GM19238 (cell line): ENCODE results near the gene PPARG.
"Not testable (repeated sequence)": the region's sequence is repeated elsewhere in the genome, so short reads cannot be mapped to it uniquely, and the experiment has no call there.

ENCODE experiments used
- DNase-seq: peaks from one replicate; pipeline ENCODE4 v3.0.0; 2011; ENCODE audit warnings: low spot score; ENCODE audit not compliant: insufficient read length

The PPARG gene

DNA sequence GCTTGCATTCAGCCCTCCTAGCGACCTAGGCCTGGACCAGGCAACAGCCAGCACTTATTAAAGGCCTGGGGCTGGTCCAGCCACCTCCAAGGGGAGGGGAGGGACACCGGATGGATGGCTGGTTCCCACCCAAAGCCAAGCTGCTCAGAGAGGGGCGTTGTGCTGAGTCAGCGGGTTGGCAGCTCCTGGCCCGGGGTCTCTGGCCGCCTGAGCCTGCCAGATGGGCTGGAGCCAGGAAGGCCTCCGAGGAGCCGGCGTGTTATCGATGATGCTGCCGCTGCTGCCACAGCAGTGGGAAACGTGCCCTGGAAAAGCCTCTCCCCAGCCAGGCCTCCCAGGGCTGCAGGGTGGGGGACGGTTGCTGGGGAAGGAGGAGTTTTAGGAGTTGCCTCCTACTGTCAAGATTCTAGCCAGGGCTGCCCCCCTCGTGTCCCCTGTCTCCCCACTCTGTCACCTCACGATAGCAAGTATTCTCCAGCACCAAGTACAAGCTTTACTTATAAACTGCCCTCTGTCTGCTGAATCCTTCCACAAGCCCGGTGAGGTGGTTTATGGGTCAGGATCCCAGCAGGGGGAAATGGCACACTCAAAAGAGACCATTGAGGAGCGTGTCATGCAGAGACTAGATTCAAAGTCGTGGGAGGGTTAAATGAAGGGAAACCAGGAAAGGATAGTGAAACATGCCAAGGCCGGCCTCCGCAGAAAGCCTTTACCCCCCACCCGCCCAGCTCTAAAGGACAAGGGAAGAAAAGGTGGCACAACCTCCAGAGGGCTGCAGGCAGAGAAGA lies 152.3 kb downstream of the PPARG start:
- DNase-seq, result no peak

DNA sequence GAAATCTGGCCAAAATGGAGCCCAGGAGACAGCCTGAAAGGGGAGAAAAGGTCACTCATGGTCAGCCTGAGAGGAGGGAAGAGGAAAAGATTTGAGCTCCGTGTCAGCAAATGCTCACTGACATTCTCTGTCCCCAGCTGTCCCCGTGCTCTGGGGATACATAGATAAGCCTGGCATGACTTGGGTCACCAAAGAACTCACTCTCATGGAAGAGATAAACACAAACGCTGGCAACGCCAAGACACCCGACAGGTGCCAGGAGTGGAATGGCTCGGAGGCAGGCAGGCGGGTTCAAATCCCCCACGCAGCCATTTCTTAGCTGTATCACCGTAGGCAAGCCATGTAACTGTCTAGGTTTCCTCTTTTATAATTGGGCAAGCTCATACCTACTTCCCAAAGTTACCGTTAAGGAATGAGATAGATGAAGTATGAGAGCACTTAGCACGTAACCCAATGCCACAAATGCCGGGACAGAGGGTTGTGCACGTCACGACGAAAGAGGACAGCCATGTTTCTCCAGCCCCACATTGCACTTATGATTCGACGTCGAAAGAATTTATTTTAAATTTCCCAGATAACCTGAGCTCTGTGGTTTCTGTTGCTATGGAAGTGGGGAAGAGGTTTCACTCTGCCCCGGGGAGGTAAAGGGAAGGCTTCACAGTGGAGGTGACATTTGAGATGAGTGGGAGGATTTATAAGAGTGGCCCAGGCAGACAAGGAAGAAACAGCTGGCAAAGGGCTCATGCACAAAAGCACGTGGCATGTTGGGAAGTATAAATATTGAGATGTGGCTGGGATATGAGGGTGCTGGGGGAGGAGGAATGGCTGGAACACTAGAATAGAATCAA lies 154.0 kb downstream of the PPARG start:
- no peak for DNase-seq

DNA sequence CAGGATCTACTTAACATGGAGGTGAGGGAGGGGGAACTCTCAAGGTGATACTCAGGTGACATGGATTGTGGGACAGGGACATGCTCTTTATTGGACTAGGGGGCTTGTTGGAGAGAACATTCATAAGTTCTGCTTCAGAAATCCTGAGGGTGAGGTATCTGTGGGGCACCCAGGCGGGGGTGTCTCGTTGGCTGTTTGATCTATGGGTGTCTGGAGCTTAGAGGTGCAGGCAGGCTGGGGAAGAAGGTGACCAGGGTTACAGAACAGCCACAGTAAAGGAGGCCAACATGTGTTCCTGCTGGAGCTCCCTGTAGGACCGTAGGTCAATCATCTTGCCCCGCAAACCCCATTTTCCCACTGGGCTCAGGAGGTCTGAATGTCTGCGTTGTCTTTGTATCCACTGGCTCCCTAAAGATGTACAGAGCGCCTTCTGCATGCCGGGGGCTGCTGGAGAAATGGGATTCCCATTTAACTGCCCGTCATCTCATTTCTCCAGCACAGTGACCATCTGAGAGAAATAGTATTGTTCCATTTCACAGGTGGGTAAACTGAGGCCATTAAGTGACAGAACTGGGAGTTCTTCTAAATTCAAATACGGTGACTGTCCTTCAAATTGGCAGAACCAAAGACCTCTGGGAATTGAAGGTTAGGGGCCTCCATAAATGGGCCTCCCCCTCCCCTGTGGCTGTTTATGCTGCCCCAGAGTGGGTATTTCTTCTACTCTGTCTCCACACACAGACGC lies 155.1 kb downstream of the PPARG start:
- DNase-seq, result no peak

DNA sequence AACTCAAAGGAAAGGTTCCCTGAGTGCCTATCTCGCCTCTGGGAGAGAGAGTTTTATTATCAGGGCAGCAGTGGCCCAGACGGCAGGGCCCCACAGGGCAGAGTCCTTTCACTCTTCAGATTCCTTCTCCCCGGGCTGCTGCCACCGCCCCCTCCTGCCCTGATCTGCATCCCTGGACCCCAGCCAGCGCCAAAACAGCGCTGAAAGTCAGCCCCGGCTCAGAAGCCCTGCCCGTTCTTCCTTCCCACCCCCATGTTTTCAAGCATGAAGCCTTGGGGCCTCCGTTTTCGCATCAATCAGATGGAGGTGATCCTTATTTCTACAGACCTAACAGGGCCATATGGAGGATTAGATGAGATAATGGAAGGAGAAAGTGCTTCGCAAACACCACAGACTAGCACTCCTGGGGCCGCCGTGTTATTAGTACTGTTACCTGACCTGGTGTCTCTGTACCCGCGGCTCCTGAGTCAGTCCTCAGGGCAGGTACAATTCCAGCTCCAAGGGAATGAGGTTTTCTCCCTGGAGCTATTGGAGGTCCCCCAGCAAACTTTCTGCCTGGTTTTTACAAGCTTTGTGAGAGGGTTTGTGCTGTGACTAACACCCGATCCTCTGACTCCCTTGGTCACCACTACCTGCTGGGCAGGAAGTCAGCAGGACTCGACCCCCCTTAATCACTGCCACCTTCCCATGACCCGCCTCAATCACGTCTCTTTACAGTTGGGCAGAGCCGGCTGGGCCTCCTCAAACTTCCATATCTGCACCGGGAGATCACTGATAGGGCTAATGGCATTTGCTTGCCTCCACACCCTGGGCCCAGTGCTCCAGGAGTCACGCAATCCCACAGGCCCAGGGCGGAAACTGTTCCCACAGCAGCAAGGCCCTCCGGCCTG lies 156.0 kb downstream of the PPARG start:
- no peak for DNase-seq

DNA sequence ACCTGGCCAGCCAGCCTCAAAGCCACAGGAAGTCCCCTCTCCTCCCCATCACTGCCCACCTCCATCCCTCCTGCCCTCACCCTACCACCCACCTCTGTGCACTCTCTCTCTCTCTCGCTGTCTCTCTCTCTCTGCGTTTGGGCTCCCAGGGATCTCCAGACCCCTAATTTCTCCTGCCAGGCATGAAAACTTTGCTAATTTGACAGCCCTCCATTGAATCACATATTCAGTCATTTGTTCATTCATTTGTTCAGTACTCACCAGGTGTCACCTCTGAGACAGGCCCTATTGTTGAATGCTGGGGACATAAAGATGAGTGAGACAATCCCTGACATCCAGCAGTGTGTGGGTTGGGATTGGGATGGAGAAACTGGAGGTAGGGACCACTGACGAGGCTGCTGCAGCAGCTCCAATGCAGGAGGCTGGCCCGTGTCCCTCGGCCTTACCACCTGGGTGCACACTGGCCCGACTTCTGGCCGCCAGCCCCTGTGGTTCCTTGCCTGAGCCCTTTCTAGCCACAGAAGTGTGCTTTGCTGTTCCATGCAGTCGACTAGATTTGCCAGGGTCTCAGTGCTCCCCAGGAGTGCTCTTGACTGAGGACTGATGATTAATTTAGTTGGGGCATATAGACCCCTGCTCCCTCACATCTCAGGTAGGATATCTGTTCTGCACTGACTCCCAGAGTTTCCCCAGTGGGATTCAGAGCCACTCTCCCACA lies 156.8 kb downstream of the PPARG start:
- DNase-seq, result no peak

DNA sequence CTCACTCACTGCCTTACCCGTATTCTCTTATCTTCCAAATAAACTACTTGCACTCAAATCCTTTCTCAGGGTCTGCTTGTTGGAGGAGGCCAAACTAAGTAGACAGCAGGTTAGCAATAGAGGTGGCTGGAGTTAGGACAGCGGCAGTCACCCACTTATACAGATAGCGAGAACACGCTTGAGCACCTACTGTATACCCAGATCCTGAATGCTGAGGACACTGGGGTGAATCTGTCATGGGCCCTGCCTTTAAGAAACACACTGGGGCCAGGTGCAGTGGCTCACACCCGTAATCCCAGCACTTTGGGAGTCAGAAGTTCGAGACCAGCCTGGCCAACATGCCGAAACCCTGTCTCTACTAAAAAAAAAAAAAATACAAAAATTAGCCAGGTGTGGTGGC lies 157.4 kb downstream of the PPARG start:
- no peak for DNase-seq

DNA sequence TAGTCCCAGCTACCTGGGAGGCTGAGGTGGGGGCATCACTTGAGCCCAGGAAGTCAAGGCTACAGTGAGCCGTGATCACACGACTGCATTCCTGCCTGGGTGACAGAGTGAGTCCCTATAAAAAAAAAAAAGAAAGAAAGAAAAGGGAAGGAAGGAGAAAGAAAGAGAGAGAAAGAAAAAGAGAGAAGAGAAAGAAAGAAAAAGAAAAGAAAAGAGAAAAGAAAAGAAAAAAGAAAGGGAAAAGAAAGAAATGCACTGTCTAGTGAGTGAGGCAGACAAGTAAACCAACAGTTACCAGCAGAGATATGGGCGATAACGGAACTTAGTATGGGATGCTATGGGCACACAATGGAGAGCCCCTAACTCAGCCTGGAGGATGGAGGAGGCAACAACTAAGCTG lies 158.2 kb downstream of the PPARG start:
- DNase-seq, result no peak

DNA sequence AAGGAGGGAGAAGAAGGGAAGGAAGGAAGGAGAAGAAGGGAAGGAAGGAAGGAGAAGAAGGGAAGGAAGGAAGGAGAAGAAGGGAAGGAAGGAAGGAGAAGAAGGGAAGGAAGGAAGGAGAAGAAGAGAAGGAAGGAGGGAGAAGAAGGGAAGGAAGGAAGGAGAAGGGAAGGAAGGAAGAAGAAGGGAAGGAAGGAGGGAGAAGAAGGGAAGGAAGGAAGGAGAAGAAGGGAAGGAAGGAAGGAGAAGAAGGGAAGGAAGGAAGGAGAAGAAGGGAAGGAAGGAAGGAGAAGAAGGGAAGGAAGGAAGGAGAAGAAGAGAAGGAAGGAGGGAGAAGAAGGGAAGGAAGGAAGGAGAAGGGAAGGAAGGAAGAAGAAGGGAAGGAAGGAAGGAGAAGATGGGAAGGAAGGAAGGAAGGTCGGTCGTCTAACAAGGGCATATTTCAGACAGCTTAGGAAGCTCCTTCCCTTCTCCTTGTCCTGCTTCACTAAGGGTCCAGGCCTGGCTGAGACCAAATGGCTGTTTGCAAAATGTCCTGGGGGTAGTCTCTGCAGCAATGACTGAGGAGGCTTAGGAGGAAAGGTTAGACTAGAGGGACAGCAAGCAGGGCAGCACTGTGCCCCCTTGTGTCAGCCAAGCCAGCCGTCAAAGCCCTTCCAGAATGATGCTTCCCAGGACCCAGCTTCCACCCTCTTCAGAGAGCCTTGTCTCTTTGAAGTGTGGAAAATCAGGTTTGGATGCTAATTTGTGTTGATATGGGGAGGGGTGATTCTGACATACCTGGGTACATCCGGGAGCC lies 159.7 kb downstream of the PPARG start:
- not testable (repeated sequence) for DNase-seq

DNA sequence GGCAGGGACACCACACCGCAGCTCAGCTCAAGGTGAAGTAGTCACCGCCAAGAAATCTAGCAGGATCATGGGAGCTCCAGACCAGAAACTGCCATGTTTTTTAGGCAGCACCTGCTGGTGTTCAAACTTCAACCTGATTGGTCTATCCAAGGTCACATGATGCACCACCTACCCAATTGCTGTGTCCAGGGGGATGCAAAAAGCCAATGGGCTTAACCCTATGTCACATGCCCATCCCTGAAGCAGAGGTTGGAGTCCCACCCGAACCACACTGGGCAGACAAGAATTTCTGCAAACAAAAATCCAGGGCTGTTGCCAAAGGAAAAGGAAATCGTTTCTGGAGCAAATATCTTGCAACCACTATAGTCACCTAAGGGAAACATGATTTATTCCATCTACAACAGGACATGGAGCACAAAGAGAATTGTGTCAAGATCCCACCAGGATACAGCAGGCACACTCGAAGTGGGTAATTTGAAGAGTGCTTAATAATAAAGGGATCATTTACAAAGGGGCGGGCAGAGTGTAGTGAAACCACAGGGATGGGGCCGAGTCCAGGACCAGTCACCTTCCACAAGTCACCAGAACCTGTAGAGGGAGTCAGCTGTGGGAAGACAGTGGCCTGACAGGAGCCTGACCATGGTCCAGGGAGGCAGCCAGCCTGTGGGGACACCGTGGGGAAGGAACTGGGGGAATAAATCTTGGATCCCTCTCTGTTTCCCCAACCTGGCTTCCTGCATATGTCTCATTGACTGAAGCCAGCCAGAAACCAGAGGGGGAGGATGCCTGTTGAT lies 161.2 kb downstream of the PPARG start:
- DNase-seq, result no peak

DNA sequence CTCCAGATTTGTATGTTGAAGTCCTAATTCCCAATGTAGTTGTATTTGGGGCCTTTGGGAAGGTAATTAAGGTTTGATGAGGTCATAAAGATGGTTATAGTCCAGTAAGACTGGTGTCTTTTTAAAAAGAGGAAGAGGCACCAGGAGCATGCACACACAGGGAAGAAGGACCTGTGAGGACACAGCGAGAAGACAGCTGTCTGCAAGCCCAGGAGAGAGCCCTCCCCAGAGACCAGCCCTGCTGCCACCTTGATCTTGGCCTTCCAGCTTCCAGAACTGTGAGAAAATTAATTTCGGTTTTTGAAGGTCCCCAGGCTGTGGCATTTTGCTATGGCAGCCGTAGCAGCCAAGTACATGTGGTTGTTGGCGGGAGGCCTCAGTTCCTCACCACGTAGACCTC lies 162.6 kb downstream of the PPARG start:
- DNase-seq, result no peak

DNA sequence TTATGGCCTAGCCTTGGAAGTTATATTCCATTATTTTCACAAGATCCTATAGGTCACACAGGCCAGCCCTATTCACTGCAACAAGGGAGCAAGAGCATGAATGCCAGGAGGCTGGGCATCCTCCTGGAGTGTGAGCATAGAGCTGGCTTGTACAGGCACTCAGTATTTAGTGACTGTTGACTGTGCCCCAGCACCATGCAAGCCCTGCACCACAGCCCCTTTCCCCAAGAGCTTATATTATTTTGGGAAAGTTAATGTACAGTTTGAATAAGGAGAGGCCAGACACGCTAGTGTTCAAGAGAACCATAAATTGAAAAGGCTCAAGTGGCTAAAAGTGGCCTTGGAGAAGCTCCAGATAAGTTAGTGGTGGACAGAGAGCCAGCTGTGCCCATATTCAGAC lies 163.1 kb downstream of the PPARG start:
- no peak for DNase-seq

DNA sequence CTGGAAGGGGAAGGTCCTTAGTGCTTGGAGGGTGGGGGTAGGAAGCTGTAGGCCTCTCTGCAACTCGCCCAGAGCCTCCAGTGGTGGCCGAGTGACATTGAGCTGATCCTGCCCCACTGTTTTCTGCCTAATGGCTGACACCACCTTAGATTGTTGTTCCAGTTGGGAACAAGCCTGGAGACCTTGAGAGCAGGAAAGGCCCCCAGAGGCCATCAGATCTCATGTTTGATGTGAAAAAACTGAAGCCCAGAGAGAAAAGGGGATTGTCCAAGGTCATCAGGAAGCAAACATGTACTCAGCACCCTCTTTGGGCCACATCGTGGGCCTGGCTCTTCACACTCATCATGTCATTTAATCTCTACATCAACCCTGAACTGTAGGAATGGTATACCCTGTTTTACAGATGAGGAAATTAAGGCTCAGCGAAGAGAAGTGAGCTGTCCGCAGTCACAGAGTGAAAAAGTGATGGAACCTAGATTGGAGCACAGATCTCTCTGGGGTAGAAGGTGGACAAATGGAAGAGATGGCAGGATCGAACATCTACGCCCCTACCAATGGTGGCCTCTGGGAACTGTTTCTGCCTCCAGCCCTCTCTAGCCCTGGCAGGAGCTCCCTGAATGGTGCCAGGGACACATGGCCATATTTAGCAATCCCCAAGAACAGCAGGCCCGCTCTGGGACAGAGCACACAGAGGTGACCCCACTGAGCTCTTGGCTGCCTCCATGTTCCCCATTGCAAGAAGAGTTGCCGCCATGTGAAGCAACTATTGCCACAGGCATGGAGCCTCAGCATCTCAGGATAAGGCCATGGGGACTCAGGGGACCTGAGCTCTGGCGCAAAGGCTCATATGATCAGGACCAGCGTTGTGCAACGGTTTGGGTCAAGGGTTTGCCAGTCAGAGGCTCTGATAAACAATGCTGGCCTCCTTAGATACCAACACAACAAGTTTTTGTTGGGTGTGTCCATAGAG lies 163.8 kb downstream of the PPARG start:
- DNase-seq, result no peak

DNA sequence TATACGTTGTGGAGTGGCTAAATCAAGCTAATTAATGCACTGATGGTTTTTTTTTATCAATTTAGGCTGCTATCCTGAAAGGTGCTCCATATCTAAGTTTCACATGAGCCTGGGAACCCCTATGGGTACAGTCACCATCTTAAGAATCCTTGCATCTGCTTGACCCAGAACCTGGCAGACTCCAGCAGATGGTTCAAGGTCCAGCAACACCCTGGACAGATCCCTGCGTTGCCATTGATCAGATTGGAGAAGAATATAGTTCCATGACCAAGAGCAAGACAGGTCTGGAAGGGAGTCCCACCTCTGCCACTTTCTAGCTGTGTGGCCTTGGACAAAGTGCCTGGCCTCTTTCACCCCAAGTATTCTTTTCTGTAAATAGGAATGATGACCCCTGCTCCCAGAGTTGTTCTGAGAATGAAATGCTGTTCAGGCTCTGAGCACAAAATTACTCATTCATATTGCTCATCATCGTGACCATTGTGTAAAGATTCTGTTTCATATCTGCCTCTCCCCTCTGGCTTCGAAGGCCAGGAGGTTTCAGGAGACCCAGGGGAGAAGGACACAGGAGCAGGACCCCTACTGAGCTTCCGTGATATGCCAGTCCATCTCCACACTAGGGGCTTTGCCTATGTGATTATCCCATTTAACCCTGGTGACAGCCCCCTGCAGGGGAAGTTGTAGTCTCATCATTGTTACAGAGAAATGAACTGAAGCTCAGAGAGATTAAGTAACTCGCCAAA lies 165.4 kb downstream of the PPARG start:
- no peak for DNase-seq

DNA sequence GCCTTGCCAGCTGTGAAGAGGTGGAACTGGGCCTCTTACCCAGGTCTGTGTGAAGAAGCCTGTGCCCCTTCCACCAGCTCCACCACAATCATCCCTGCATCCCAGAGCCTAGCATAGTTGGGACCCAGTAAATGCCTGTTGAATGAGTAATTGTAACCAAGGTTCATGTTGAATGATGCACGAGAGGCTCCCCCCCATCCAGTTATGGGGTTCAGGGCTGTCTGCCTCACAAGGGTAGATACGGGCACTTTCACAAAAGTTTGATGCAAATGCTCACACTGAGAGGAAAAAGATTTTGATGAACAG lies 165.9 kb downstream of the PPARG start:
- DNase-seq, result no peak

DNA sequence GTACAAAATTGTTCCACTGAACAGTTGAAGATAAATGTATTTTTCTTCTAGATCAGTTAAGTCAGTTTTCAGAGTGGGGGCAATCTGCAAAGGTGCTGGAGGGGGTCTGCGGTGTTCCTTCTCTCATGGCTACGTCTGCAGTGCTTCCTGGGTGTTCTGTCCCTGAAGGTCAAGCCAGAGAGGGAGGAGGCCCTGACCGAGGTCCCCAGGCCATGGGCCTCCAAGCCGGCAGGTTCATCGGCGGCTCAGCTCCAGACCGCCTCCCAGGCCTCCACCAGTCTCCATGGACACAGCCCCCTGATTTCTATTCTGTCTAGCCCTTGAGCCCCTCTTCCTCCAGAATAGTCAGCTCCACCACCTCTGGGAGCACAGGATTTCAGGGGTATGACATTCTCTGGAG lies 166.9 kb downstream of the PPARG start:
- DNase-seq, result no peak

DNA sequence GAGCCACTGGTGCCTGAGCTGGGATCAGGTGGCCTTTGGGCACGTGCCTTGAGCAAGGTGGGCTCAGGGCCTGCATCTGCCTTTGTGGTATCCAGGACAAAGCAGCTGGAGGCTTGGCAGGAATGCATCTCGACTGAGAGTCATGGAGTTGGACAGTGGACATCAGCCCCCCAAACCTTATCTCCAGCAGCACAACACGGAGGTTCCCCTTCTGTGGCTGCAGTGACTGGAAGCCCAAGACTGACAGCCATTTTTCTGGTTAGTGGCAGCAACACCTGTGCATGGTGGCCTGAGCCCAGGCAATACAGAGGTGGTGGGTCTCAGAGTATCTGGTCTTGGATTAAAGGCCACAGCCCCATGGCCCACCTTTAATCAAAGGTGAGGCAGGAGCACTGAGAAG lies 167.6 kb downstream of the PPARG start:
- DNase-seq, result no peak

DNA sequence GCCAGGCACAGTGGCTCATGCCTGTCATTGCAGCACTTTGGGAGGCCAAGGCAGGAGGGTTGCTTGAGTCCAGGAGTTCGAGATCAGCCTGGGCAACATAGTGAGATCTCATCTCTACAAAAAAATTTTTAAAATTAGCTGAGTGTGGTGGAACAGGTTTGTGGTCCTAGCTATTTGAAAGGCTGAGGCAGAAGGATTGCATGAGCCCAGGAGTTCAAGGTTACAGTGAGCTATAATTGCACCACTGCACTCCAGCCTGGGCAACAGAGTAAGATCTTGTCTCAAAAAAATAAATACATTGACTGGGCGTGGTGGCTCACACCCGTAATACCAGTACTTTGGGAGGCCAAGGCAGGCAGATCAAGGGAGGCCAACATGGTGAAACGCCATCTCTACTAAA lies 168.5 kb downstream of the PPARG start:
- DNase-seq, result not testable (repeated sequence)
